ENCODE measurements around the gene SQSTM1.

SQSTM1 gene

DNA sequence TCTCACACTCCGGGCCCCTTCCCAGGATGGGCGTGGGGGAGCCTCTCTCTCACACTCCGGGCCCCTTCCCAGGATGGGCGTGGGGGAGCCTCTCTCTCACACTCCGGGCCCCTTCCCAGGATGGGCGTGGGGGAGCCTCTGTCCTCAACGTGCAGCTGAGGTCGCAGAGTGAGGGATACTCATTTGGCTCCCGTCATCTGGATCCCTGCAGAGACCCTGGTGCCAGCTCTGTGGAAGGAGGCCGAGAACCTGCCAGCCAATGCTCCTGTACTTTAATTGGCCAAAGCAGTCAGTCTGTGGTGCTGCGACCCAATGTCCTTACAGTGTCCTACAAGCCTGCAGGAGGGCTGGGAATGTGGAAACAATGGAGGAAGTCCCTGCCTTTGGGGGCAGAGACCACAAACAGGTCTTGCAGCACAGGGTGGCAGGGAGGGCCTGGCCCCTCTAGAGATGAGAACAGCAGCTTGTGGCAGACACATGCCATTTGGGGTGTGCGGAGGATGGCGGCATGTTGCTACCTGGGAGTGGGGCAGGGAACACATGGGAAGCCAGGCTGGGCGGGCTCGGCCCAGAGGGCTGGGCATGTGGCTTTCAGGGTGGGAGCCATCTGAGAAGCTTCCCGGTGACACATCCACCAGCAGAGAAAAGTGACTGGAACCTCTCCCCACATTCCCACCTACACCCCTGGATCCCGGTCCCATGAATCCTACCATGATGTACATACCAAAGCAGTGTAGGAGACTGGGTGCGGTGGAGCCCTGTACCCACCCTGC is 51.5 kb downstream of the SQSTM1 start:
- H3K4me3 ChIP-seq (ENCODE audit: low read depth, low read length): no peak overlapping the region
- TF ChIP-seq, protein P1, sequence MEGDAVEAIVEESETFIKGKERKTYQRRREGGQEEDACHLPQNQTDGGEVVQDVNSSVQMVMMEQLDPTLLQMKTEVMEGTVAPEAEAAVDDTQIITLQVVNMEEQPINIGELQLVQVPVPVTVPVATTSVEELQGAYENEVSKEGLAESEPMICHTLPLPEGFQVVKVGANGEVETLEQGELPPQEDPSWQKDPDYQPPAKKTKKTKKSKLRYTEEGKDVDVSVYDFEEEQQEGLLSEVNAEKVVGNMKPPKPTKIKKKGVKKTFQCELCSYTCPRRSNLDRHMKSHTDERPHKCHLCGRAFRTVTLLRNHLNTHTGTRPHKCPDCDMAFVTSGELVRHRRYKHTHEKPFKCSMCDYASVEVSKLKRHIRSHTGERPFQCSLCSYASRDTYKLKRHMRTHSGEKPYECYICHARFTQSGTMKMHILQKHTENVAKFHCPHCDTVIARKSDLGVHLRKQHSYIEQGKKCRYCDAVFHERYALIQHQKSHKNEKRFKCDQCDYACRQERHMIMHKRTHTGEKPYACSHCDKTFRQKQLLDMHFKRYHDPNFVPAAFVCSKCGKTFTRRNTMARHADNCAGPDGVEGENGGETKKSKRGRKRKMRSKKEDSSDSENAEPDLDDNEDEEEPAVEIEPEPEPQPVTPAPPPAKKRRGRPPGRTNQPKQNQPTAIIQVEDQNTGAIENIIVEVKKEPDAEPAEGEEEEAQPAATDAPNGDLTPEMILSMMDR (IDR thresholded peaks at IDR 0.05; ENCODE audit: low read depth, low read length, missing control alignments): no peak
- DNase-seq (ENCODE audit: low read depth): no peak
- in situ Hi-C loops (cut with HindIII; ENCODE audit: low sequenced_read_pairs): no loop called here

DNA sequence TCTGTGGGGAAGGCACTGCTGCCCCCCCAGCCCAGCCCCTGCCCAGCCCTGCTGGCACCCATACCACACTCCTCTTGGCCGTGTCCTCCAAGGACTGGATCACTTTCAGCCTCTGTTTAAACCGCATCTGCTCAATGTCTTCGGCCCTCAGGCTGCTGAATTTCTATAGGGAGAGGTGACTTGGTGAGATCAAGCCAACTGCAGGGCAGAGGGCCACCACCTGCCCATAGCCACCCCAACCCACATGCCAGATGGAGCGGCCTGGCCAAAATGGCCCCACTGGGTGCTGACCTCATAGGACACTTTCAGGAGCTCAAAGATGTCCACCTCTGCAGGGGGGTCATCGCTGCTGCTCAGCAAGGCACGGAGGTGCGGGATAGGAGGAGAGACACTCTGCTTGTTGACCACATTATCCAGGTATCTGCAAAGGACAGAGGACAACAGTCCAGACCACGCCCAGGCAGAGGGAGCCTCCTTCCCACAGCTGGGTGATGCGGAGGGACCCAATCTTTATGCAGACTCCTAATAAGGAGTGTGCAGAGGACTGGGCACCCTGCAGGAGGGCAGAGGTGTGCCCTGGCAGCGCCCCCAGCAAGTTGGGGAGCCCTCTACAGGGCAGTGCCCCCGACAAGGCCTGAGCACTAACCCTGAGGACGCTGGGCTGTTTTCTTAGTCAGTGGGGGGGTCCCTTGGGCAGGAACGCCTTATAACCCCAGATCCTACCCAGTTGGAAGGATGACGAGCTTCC is 52.3 kb downstream of the SQSTM1 start:
- H3K4me3 ChIP-seq (ENCODE audit: low read depth, low read length): no peak overlapping the region
- DNase-seq (ENCODE audit: low read depth): no peak
- TF ChIP-seq, protein P1 (IDR thresholded peaks at IDR 0.05; ENCODE audit: low read depth, low read length, missing control alignments): no peak
- in situ Hi-C loops (cut with HindIII; ENCODE audit: low sequenced_read_pairs): no loop called here

DNA sequence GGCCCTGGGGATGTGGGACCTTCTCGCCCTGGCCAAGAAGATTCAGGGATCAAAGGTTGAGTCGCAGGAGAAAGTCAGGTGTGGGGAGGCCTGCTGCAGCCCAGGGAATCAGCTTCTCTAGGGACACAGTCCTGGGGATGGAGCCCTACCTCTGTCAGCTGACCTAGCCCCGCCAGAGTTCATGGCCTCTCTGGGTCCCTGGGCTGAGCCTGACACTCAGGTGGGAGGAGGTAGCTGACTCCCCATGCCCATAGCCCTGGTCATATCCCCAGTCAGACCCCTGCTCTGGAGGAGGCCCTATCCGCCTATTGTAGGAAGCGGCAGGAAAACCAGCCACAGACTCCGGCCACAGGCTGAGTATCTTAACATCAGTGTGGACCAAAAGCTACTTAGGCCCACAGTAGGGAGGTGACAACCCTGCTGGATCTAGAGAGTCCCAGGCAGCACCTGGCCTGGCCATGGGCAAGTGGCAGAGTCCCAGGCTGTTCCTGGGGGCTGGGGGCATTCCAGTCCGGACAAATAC is 52.9 kb downstream of the SQSTM1 start:
- no peak overlapping the region for H3K4me3 ChIP-seq (ENCODE audit: low read depth, low read length)
- in situ Hi-C loops (cut with HindIII; ENCODE audit: low sequenced_read_pairs): no loop called here
- TF ChIP-seq, protein P1 (IDR thresholded peaks at IDR 0.05; ENCODE audit: low read depth, low read length, missing control alignments): no peak
- DNase-seq (ENCODE audit: low read depth): no peak

DNA sequence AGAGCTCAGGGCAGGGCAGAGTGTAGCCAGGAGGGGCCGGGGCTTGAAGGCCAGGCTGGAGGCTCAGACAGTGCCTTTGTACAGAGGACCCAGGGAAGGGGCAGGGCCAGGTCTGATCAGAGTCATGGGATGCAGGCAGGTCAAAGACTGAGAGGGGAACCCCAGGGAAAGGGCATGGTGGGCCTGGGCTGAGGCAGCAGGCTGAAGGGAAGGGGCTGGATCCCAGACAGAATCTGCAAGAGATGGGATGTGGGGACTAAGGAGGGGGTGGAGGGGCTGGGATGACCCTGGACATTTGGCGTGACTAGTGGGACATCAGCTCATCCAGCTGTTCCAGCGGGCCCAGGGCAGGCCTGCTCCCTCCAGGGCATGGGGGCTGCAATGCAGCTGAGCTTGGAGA is 53.4 kb downstream of the SQSTM1 start:
- TF ChIP-seq, protein P1 (IDR thresholded peaks at IDR 0.05; ENCODE audit: low read depth, low read length, missing control alignments): no peak
- H3K4me3 ChIP-seq (ENCODE audit: low read depth, low read length): no peak overlapping the region
- no peak for DNase-seq (ENCODE audit: low read depth)
- in situ Hi-C loops (cut with HindIII; ENCODE audit: low sequenced_read_pairs): no loop called here

DNA sequence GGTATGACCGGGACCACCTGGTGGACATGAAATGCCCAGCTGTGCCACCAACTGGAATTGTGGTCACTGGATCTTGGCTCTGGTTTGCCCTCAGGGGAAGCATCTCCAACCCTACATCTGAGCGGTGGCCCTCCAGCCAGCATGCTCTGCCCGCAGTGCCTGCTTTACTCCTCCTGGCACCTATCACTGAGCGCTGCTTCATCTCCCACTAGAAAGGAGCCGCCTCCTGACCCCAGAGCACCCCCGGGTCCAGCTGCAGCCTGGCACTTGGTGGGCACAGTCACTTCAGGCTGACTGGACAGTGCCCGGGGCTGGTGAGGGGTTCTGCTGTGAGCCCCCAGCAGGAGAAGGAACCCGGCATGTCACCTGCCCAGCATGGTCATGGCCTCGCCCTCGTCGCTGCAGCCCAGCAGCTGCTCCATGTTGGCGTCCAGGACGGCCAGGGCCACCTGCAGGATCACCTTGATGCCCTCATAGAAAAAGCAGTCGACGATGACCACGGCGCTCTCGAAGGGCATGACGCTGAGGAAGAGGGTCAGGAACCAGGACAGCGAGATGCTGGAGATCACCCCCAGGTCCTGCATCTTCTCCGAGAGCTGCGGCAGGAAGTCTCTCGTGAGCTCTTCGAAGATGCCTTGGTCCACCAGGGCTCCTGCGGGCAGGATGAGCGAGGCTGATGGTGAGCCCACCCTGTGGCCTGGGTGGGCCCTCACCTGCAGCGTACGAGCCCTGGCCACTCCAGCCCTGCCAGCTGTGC is 54.0 kb downstream of the SQSTM1 start:
- in situ Hi-C loops (cut with HindIII; ENCODE audit: low sequenced_read_pairs): no loop called here
- DNase-seq (ENCODE audit: low read depth): no peak
- TF ChIP-seq, protein P1 (IDR thresholded peaks at IDR 0.05; ENCODE audit: low read depth, low read length, missing control alignments): no peak
- H3K4me3 ChIP-seq (ENCODE audit: low read depth, low read length): no peak overlapping the region

All from astrocyte of the cerebellum (primary cell).